HEK293 (cell line): ENCODE measurements around the gene MAPRE3.

Experiments used
- CTCF ChIA-PET: fragments of 350-600 bp; formaldehyde crosslinking; extraction: SDS; loops from one replicate; lab custom pipeline; 2021; ENCODE audit warnings: antibody characterized with exemption; lab: Yijun Ruan, JAX
- POLR2A ChIA-PET: fragments of 300-600 bp; formaldehyde crosslinking; extraction: SDS; loops from one replicate; lab custom pipeline; 2020; ENCODE audit warnings: antibody characterized with exemption, inconsistent platforms; lab: Yijun Ruan, JAX
- H3K27ac ChIP-seq: fragments of 200-500 bp; sonication (Bioruptor generic); 2 replicates; pipeline ENCODE4 v1.5.1; 2014; ENCODE audit warnings: low read depth, low read length, control low read depth, inconsistent platforms; ENCODE audit errors: extremely low read depth
- H3K36me3 ChIP-seq, 2 experiments: fragments of 200-500 bp in 1 of 2; sonication (Bioruptor generic) in 1 of 2; 1 replicate in 1 of 2; 2 replicates in 1 of 2; pipeline ENCODE4 v1.5.1; 2014 to 2017; ENCODE audit warnings: inconsistent platforms in 2 of 2, low read length in 2 of 2; ENCODE audit not compliant: control insufficient read depth in 2 of 2, insufficient read depth in 1 of 2
- H3K4me1 ChIP-seq: fragments of 200-500 bp; sonication (Bioruptor generic); 2 replicates; pipeline ENCODE4 v1.5.1; 2014; ENCODE audit warnings: mild to moderate bottlenecking, low read length, inconsistent platforms; ENCODE audit not compliant: control insufficient read depth, insufficient read depth
- H3K4me3 ChIP-seq: 2 replicates; pipeline ENCODE4 v1.5.1; 2011; ENCODE audit warnings: low read depth, mild to moderate bottlenecking, control low read depth, low read length, moderate library complexity
- H3K9me3 ChIP-seq: fragments of 200-500 bp; sonication (Bioruptor generic); 2 replicates; pipeline ENCODE4 v1.5.1; 2014; ENCODE audit warnings: low read depth, low read length, inconsistent platforms; ENCODE audit not compliant: control insufficient read depth, insufficient read depth
- BCL11A ChIP-seq: fragments of 450-650 bp; formaldehyde crosslinking; IDR thresholded peaks from 2 replicates; pipeline ENCODE4 v1.5.1; 2016; ENCODE audit warnings: low read depth, missing biosample characterization, missing genetic modification characterization
- BCL11B ChIP-seq: fragments of 450-650 bp; formaldehyde crosslinking; IDR thresholded peaks from 2 replicates; pipeline ENCODE4 v1.5.1; 2016; ENCODE audit warnings: low read depth, missing biosample characterization, missing genetic modification characterization
- KLF16 ChIP-seq: fragments of 450-650 bp; formaldehyde crosslinking; IDR thresholded peaks from 2 replicates; pipeline ENCODE4 v1.5.1; 2017; ENCODE audit warnings: missing biosample characterization, missing genetic modification characterization
- ZNF112 ChIP-seq: fragments of 450-650 bp; formaldehyde crosslinking; IDR thresholded peaks from 2 replicates; pipeline ENCODE4 v1.5.0; 2017; ENCODE audit warnings: missing biosample characterization, missing genetic modification characterization
- ZNF132 ChIP-seq: fragments of 450-650 bp; formaldehyde crosslinking; IDR thresholded peaks from 2 replicates; pipeline ENCODE4 v1.5.1; 2017; ENCODE audit warnings: missing biosample characterization, missing genetic modification characterization, borderline replicate concordance
- ZNF133 ChIP-seq: fragments of 450-650 bp; formaldehyde crosslinking; IDR thresholded peaks from 2 replicates; pipeline ENCODE4 v1.5.1; 2016; ENCODE audit warnings: missing biosample characterization, missing genetic modification characterization
- ZNF138 ChIP-seq: fragments of 450-650 bp; formaldehyde crosslinking; IDR thresholded peaks from 2 replicates; pipeline ENCODE4 v1.5.1; 2016; ENCODE audit warnings: missing biosample characterization, missing genetic modification characterization, borderline replicate concordance
- ZNF16 ChIP-seq: fragments of 450-650 bp; formaldehyde crosslinking; IDR thresholded peaks from 2 replicates; pipeline ENCODE4 v1.5.1; 2016; ENCODE audit warnings: low read depth, missing biosample characterization, missing genetic modification characterization
- ZNF274 ChIP-seq, 2 experiments: fragments of 200-500 bp in 1 of 2; fragments of 450-650 bp in 1 of 2; sonication (Bioruptor generic) in 1 of 2; formaldehyde crosslinking in 1 of 2; IDR thresholded peaks; 2 replicates each; pipeline versions ENCODE4 v1.5.1 to v1.6.1; 2014 to 2016; ENCODE audit warnings: borderline replicate concordance in 1 of 2, inconsistent platforms in 1 of 2, low read length in 1 of 2, missing biosample characterization in 1 of 2, missing genetic modification characterization in 1 of 2
- ZNF335 ChIP-seq: fragments of 450-650 bp; formaldehyde crosslinking; conservative IDR thresholded peaks from 2 replicates; pipeline ENCODE4 v1.5.1; 2016; ENCODE audit warnings: missing biosample characterization, missing genetic modification characterization
- ZNF350 ChIP-seq: fragments of 450-650 bp; formaldehyde crosslinking; IDR thresholded peaks from 2 replicates; pipeline ENCODE4 v1.5.0; 2017; ENCODE audit warnings: missing biosample characterization, mild to moderate bottlenecking, missing genetic modification characterization
- ZNF394 ChIP-seq: fragments of 450-650 bp; formaldehyde crosslinking; IDR thresholded peaks from 2 replicates; pipeline ENCODE4 v1.5.1; 2016; ENCODE audit warnings: missing biosample characterization, missing genetic modification characterization, mild to moderate bottlenecking, moderate library complexity, borderline replicate concordance
- ZNF621 ChIP-seq: fragments of 450-650 bp; formaldehyde crosslinking; IDR thresholded peaks from 2 replicates; pipeline ENCODE4 v1.5.1; 2017; ENCODE audit warnings: missing biosample characterization, missing genetic modification characterization
- ZNF624 ChIP-seq: fragments of 450-650 bp; formaldehyde crosslinking; IDR thresholded peaks from 2 replicates; pipeline ENCODE4 v1.5.1; 2017; ENCODE audit warnings: missing biosample characterization, missing genetic modification characterization
- ZNF785 ChIP-seq: fragments of 450-650 bp; formaldehyde crosslinking; IDR thresholded peaks from 2 replicates; pipeline ENCODE4 v1.5.1; 2016; ENCODE audit warnings: missing biosample characterization, missing genetic modification characterization
- TF ChIP-seq, protein P1 (sequence below): fragments of 450-650 bp; formaldehyde crosslinking; IDR thresholded peaks from 2 replicates; pipeline ENCODE4 v1.5.1; 2017; ENCODE audit warnings: missing biosample characterization, missing genetic modification characterization
- TF ChIP-seq, protein P2 (sequence below): fragments of 450-650 bp; formaldehyde crosslinking; IDR thresholded peaks from 2 replicates; pipeline ENCODE4 v1.5.1; 2016; ENCODE audit warnings: missing biosample characterization, missing genetic modification characterization
- TF ChIP-seq, protein P3 (sequence below): IDR thresholded peaks from 2 replicates; pipeline ENCODE4 v1.6.1; 2011; ENCODE audit warnings: mild to moderate bottlenecking, low read depth, low read length, borderline replicate concordance
- TF ChIP-seq, protein P4 (sequence below): fragments of 450-650 bp; formaldehyde crosslinking; IDR thresholded peaks from 2 replicates; pipeline ENCODE4 v1.5.1; 2016; ENCODE audit warnings: missing biosample characterization, missing genetic modification characterization
- TF ChIP-seq, protein P5 (sequence below): fragments of 450-650 bp; formaldehyde crosslinking; IDR thresholded peaks from 2 replicates; pipeline ENCODE4 v1.5.1; 2017; ENCODE audit warnings: missing biosample characterization, missing genetic modification characterization
- TF ChIP-seq, protein P6 (sequence below): fragments of 450-650 bp; formaldehyde crosslinking; IDR thresholded peaks from 2 replicates; pipeline ENCODE4 v1.5.1; 2016; ENCODE audit warnings: missing biosample characterization, missing genetic modification characterization

The MAPRE3 gene

DNA sequence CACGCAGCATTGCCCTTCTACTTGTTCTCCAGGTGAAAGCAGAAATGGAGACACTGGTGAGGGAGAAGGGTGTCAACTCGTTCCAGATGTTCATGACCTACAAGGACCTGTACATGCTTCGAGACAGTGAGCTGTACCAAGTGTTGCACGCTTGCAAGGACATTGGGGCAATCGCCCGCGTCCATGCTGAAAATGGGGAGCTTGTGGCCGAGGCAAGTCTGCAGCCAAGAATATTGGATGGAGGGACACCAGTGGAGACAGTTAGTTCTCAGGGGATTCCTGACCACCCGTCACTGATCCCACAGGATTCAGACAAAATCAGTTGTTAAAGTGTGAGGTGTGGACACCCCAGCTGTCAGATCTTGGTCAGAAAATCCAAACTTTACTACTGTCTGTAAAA is 43.2 kb upstream of the MAPRE3 start:
- ChIA-PET POLR2A (no interaction called here), CTCF (interaction anchor here (0.8 to 2.6 kb wide), 2 partner anchors 15 to 81 kb away, joined by 3 to 12 read pairs; no protein-coding TSS in a partner anchor)
- no peaks in the 10 kb centered on the region for H3K9me3 ChIP-seq
- H3K27ac ChIP-seq: no peak overlapping the region
- TF ChIP-seq, protein P1, sequence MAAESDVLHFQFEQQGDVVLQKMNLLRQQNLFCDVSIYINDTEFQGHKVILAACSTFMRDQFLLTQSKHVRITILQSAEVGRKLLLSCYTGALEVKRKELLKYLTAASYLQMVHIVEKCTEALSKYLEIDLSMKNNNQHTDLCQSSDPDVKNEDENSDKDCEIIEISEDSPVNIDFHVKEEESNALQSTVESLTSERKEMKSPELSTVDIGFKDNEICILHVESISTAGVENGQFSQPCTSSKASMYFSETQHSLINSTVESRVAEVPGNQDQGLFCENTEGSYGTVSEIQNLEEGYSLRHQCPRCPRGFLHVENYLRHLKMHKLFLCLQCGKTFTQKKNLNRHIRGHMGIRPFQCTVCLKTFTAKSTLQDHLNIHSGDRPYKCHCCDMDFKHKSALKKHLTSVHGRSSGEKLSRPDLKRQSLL (tag by site-specific recombination): no peak
- TF ChIP-seq, protein P2, sequence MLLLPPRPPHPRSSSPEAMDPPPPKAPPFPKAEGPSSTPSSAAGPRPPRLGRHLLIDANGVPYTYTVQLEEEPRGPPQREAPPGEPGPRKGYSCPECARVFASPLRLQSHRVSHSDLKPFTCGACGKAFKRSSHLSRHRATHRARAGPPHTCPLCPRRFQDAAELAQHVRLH (tag by site-specific recombination): no peak
- TF ChIP-seq ZNF350 (tag by site-specific recombination): no peak
- TF ChIP-seq ZNF274 (IDR thresholded peaks at IDR 0.05; ENCODE audit: low read length): no peak
- no peak for TF ChIP-seq ZNF274 (tag by site-specific recombination; IDR thresholded peaks at IDR 0.05; ENCODE audit: borderline replicate concordance)
- no peak for TF ChIP-seq ZNF394
- no peak for TF ChIP-seq ZNF132
- H3K36me3 ChIP-seq: peaks cover 0 to 34% of the 10 kb centered on the region in 2 experiments; a peak in 2 of 3 replicates
- H3K4me1 ChIP-seq: peaks cover 5% of the 10 kb centered on the region
- no peak overlapping the region for H3K4me3 ChIP-seq

DNA sequence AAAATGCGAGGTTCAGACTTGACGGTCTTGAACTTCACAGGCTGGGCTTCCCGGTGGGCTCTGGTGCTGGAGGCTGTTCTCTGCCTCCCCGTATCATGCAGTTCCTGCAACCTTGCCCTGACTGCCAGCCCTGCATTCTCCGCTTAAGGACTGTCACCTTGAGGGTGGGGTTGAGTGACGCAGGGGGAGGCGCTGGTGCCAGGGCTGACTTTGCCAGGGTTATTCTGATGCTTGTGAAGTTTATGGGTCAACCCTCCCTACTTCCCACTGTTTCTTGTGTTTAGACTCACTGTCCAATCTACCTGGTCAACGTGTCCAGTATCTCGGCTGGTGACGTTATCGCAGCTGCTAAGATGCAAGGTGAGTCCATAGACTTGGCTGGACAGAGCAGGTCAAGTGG is 37.5 kb upstream of the MAPRE3 start:
- CTCF ChIA-PET: interaction anchor here (0.7 to 3.7 kb wide), 5 partner anchors 10 to 87 kb away, joined by 4 to 22 read pairs (median 11); no protein-coding TSS in a partner anchor
- Histone ChIP-seq H3K27ac (no peak overlapping the region), H3K4me3 (no peak overlapping the region), H3K36me3 (peaks cover 0 to 46% of the 10 kb centered on the region in 2 experiments; a peak in 2 of 3 replicates), H3K4me1 (no peaks in the 10 kb centered on the region), H3K9me3 (no peaks in the 10 kb centered on the region)
- TF ChIP-seq, protein P3, sequence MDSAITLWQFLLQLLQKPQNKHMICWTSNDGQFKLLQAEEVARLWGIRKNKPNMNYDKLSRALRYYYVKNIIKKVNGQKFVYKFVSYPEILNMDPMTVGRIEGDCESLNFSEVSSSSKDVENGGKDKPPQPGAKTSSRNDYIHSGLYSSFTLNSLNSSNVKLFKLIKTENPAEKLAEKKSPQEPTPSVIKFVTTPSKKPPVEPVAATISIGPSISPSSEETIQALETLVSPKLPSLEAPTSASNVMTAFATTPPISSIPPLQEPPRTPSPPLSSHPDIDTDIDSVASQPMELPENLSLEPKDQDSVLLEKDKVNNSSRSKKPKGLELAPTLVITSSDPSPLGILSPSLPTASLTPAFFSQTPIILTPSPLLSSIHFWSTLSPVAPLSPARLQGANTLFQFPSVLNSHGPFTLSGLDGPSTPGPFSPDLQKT: no peak
- TF ChIP-seq, protein P4, sequence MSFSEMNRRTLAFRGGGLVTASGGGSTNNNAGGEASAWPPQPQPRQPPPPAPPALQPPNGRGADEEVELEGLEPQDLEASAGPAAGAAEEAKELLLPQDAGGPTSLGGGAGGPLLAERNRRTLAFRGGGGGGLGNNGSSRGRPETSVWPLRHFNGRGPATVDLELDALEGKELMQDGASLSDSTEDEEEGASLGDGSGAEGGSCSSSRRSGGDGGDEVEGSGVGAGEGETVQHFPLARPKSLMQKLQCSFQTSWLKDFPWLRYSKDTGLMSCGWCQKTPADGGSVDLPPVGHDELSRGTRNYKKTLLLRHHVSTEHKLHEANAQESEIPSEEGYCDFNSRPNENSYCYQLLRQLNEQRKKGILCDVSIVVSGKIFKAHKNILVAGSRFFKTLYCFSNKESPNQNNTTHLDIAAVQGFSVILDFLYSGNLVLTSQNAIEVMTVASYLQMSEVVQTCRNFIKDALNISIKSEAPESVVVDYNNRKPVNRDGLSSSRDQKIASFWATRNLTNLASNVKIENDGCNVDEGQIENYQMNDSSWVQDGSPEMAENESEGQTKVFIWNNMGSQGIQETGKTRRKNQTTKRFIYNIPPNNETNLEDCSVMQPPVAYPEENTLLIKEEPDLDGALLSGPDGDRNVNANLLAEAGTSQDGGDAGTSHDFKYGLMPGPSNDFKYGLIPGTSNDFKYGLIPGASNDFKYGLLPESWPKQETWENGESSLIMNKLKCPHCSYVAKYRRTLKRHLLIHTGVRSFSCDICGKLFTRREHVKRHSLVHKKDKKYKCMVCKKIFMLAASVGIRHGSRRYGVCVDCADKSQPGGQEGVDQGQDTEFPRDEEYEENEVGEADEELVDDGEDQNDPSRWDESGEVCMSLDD (tag by site-specific recombination): no peak
- TF ChIP-seq ZNF621 (tag by site-specific recombination) (no peak), ZNF138 (no peak), ZNF335 (tag by site-specific recombination) (no peak), ZNF624 (tag by site-specific recombination) (no peak), BCL11A (tag by site-specific recombination) (no peak), ZNF133 (tag by site-specific recombination) (no peak), ZNF16 (no peak), ZNF112 (tag by site-specific recombination) (no peak), KLF16 (no peak), ZNF132 (no peak), ZNF785 (no peak), BCL11B (tag by site-specific recombination) (no peak)
- TF ChIP-seq, protein P5, sequence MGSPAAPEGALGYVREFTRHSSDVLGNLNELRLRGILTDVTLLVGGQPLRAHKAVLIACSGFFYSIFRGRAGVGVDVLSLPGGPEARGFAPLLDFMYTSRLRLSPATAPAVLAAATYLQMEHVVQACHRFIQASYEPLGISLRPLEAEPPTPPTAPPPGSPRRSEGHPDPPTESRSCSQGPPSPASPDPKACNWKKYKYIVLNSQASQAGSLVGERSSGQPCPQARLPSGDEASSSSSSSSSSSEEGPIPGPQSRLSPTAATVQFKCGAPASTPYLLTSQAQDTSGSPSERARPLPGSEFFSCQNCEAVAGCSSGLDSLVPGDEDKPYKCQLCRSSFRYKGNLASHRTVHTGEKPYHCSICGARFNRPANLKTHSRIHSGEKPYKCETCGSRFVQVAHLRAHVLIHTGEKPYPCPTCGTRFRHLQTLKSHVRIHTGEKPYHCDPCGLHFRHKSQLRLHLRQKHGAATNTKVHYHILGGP (tag by site-specific recombination): no peak
- TF ChIP-seq, protein P6, sequence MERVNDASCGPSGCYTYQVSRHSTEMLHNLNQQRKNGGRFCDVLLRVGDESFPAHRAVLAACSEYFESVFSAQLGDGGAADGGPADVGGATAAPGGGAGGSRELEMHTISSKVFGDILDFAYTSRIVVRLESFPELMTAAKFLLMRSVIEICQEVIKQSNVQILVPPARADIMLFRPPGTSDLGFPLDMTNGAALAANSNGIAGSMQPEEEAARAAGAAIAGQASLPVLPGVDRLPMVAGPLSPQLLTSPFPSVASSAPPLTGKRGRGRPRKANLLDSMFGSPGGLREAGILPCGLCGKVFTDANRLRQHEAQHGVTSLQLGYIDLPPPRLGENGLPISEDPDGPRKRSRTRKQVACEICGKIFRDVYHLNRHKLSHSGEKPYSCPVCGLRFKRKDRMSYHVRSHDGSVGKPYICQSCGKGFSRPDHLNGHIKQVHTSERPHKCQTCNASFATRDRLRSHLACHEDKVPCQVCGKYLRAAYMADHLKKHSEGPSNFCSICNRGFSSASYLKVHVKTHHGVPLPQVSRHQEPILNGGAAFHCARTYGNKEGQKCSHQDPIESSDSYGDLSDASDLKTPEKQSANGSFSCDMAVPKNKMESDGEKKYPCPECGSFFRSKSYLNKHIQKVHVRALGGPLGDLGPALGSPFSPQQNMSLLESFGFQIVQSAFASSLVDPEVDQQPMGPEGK (tag by site-specific recombination): no peak
- POLR2A ChIA-PET: interaction anchor here (0.6 kb wide), 1 partner anchor 962 kb away, joined by 3 read pairs; no protein-coding TSS in a partner anchor
